ENCODE results near the gene SLC37A1. TPM values are rescaled to one million over a fixed set of nuclear protein-coding genes. Genes with fewer than 3 reads are reported as not detected.

Gene SLC37A1
- polyA plus RNA-seq, 3 donors: 5.9 to 6.8 (median 6.7) TPM

DNA sequence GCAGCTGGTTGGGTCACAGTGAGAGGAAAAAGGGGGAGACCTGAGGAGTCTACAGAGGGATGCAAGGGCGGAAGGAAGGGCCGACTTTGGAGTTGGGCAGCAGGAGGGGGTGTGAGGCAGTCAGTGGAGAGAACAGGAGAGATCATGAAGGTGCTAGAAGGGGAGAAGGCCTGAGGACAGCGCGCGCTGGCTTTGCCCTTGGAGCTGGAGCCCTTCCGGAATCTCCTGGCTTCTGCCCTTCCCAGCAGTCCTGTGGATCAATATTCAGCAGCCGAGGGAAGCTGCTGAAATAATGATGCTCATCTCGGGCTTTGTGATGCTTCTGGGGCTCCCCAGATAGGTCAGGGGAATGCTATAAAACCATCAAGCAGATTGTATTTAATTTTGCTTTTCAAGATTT lies 26.7 kb downstream of the SLC37A1 start:
- no peak for DNase-seq (ENCODE audit: low read depth in 3 of 3, low spot score in 2 of 3)

DNA sequence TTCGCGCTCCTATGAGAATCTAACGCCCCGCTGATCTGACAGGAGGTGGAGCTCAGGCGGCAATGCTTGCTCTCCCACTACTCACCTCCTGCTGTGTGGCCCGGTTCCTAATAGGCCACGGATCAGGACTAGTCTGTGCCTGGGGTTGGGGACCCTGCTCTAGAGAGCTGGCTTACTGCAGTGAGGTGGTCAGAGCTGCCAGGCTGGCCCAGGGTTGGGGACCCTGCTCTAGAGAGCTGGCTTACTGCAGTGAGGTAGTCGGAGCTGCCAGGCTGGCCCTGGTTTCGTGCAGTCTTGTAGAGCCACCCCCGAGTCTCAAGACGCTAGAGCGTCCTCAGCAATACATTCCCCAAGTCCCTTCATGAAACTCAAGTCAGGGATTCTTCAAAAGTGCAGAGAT lies 27.5 kb downstream of the SLC37A1 start:
- no peak for DNase-seq (ENCODE audit: low read depth in 3 of 3, low spot score in 2 of 3)

DNA sequence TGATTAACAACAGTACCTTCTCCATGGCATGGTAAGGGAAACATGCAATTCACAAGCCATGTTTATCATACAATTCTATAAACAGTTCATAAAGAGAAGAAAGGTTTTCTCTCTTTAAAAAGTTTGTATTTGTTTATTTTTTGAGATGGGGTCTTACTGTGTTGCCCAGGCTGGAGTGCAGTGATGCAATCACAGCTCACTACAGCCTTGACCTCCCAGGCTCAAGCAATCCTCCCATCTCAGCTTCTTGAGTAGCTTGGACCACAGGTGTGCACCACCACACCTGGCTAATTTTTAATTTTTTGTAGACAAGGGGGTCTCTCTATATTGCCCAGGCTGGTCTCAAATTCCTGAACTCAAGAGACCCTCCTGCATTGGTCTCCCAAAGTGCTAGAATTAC lies 28.0 kb downstream of the SLC37A1 start:
- no peak for DNase-seq (ENCODE audit: low read depth in 3 of 3, low spot score in 2 of 3)

DNA sequence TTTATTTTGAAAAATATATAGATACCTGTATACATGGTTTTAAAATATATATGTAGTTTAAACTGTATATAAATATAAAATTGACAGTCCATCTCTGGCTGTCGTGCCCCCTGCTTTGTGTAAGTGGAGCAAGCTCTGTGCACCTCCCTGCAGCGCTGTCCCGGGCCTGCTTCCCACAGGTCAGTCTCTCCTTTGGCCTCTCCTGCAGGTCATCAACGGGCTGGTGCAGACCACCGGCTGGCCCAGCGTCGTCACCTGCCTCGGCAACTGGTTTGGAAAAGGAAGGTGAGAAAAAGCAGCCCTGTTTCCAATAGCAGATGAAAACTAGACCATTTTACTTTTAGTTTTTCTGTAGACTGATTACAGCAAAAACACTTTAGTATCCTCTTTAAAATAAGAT lies 28.5 kb downstream of the SLC37A1 start:
- no peak for DNase-seq (ENCODE audit: low read depth in 3 of 3, low spot score in 2 of 3)

DNA sequence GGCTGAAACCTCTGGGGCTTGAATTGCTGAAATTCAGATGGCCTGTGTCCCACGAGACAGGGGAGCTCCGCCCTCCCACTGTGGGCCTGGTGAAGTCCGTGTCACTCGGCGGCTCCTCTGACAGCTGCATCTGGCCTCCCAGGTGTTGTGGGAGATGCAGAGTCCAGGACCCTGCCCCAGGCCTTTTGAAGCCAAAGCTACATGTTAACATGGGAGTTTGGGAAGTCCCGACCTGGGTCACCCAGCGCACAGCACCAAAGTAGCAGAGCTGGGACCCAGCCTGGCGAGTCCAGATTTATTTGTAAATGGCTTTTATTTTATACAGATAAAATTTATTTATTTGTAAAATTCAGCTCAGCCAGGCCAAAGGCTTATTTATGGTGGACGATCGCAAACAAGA lies 28.9 kb downstream of the SLC37A1 start:
- no peak for DNase-seq (ENCODE audit: low read depth in 3 of 3, low spot score in 2 of 3)

DNA sequence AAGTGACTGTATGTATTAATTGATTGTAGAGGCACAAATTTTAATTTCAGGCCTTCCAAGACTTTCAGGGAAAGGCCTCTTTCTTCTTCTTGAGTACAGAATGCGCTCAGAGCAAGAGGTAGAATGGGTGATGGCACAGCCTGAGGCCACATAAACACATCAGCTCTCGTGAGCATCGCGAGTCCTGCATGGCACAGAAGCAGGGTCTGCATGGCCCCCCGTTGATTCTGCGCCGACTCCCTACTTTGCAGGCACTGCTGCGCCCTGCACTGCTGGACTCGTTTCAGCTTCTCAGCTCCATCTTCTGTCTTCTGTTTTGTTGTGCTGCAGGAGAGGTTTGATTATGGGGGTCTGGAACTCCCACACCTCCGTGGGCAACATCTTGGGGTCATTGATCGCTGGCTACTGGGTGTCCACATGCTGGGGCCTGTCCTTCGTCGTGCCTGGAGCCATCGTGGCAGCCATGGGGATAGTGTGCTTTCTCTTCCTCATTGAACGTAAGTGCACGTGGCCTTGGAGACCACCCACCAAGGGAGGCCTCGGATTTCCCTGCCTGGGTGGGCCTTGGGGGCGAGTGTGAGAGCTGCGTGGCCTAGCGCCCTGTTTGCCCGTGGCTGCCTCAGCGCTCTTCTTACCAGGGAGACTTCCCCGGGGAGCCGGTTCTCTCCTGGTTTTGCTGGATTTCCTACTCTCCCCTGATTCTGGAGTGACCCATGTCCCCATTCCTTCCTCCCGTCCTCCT lies 29.6 kb downstream of the SLC37A1 start:
- DNase-seq (ENCODE audit: low read depth in 3 of 3, low spot score in 2 of 3): no peak

DNA sequence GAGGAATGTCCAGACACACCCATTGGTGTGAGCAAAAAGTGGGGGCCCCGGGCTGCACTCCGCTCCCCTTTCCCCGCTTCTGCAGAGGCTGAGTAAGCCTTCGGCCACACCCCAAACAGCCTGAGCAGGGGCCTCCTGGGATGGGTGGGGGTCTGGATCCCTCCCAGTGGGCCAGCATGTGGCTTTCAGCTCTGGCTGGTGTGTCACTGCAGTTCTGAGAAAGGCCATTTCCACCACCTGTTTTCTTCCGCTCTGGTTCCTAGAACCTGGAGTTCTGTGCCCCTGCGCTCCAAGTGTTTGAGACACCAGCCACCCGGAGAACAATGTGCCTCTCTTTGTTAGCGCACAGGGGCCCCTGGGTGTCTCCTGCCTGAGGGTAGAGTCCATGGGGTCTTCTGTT lies 30.9 kb downstream of the SLC37A1 start:
- DNase-seq (ENCODE audit: low read depth in 3 of 3, low spot score in 2 of 3): no peak

DNA sequence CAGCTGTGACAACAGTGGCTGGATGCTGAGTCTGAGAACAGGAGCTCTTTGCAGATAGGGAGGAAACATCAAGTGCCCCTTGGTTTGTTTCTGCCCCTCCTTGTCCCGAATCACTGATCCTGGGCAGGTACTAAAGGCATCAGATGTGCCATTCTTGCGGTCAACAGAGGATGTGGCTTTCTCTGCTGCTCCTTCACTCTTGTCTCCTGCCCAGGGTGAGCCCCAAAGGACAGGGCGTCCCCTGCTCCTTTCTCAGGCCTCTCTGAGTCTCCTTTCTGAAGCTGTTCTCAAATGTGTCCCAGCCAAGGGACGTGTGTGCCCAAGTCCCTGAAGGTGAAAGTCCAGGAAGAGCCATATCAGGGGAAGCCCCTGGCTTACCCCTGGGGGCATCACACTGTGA lies 31.7 kb downstream of the SLC37A1 start:
- no peak for DNase-seq (ENCODE audit: low read depth in 3 of 3, low spot score in 2 of 3)

DNA sequence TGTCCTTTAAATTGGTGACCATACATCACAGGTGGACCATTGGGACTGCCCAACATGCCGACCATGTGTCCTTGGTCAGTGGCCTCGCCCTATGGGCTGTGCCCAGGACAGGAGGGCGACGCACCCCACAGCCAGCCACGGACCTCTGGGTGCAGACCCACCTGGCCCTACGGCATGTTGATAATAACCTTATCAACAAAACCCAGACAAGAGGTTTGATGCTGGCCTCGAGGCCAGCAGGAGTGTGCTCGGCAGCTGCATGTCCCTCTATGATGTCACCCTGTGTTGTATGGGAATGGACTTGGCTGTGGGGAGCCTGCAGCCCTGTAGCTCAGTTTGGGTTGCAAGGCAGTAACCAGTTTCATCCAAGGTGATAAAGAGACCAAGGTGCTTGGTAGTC lies 32.1 kb downstream of the SLC37A1 start:
- no peak for DNase-seq (ENCODE audit: low read depth in 3 of 3, low spot score in 2 of 3)

DNA sequence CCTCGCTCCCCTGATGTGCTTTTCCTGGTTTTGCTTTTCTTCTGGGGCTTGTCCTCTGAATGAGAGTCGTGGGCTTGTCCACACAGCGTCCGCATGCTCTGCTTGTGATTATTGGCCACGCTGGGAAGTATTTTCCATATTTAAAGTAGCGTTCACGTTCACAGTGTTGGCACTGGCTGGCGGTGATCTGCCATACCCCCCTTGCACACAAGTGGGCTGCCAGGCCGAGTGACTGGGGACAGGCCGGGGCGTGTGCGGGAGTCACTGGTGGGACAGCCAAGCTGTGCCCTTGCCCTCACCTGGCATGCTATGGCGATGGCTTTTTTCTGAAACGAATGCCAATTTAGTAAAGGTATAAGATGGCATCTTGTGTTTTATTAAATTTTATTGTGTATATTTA lies 32.8 kb downstream of the SLC37A1 start:
- no peak for DNase-seq (ENCODE audit: low read depth in 3 of 3, low spot score in 2 of 3)

DNA sequence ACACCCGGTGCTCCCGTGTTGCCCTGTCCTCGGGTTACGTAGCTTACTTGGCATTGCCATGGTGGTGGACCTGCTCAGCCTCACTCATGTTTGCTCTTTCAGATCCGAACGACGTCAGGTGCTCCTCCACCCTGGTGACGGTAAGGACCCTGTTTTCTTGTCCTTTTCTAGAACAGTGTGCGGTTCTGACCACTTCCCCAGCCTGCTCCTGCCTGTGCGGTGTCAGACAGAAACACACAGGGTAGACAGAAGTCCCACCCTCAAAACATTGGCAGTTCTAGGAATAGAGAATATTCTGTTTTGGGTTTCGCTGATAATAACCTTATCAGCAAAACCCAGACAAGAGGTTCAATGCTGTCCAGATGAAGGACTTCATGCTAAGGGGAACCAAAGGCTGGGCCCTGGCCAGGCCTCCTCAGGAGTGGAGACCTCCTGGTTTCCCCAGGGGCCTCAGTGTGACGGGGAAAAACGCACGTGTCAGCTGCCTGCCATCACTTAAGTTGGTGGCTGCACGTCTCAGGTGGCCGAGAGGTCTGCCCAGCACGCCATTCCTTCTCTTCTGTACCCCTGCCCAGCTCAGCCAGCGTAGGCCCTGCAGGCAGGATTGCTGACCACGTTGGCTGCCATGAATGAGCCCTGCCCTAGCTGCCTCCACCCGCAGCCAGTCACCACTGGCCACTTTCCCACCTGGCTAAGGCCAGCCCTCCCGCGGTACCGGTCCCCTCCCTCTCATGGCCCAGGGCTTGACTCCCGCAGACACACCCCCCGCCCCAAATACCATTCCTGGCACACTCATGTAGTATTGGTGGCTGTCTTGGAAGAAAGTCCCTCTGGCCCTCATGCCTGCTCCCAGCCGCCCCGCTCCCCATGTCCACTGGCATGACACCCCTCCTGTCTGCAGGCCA lies 33.6 kb downstream of the SLC37A1 start:
- no peak for DNase-seq (ENCODE audit: low read depth in 3 of 3, low spot score in 2 of 3)

DNA sequence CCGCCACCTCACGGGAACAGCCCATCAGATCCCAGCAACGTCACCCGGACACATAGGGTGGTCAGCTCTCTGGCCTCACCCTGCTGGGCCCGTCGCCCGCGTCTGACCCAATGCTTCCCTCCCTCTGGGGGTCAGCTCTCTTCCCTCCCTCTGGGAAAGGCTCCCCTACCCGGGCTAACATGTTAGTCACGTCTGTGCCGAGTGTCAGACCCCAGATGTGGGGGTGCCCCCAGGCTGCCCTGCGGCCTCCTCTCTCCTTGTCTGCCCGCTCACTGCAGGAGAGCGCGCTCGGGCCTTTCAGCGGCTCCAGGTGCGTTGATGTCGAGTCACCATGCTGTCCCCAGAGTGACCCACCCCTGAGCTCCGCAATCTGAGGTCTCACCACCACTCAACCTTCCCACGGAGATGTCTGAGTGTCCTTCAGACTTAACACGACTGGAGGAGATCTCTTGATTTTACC lies 34.3 kb downstream of the SLC37A1 start:
- no peak for DNase-seq (ENCODE audit: low read depth in 3 of 3, low spot score in 2 of 3)

DNA sequence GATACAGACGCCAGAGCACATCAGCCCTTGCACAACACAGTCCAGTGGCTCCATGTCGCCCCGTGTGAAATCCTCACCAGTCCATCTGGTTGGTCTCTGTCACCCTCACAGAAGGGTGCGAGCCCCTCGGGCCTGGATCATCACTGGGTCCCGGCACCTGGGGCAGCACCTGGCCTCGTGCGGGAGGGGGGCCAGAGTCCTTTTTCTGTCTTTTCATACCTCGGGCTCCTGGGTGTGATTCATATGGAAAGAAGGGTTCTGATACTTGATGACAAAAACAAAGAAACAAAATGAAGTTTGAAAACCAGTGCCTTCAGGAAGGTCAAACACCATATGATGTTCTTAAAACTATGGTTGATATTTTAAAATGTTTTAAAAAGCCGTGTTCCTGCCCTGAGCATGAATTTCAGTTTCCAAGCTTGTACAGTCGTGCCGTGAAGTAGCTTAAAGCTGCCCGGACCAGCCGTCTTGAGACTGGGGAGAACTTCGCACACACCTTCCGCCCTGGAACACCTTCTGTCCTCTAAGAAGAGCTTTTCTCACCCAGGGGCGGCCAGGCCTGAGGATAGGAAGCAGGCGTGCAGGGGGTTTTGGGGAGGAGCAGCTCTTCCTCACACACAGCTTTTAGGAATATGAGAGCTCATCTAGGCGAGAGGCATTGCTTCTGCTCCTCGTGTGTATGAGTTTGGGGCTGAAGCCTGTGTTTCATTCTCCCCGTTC lies 35.2 kb downstream of the SLC37A1 start:
- no peak for DNase-seq (ENCODE audit: low read depth in 3 of 3, low spot score in 2 of 3)

DNA sequence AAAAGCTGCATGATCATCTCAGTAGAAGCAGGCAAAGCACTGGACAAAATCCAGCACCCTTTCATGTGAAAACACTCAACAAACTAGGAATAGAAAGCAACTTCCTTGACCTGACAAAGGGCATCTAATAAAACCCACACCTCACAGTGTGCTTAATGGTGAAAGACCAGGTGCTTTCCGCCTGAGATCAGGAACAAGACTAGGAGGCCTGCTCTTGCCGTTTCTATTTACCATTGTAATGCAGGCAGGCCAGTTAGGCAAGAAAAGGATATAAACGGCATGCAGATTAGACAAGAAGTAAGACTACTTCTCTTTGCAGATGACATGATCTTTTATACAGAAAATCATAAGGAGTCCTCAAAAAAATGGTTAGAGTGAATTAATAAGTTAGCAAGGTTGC lies 37.2 kb downstream of the SLC37A1 start:
- DNase-seq (ENCODE audit: low read depth in 3 of 3, low spot score in 2 of 3): no peak

DNA sequence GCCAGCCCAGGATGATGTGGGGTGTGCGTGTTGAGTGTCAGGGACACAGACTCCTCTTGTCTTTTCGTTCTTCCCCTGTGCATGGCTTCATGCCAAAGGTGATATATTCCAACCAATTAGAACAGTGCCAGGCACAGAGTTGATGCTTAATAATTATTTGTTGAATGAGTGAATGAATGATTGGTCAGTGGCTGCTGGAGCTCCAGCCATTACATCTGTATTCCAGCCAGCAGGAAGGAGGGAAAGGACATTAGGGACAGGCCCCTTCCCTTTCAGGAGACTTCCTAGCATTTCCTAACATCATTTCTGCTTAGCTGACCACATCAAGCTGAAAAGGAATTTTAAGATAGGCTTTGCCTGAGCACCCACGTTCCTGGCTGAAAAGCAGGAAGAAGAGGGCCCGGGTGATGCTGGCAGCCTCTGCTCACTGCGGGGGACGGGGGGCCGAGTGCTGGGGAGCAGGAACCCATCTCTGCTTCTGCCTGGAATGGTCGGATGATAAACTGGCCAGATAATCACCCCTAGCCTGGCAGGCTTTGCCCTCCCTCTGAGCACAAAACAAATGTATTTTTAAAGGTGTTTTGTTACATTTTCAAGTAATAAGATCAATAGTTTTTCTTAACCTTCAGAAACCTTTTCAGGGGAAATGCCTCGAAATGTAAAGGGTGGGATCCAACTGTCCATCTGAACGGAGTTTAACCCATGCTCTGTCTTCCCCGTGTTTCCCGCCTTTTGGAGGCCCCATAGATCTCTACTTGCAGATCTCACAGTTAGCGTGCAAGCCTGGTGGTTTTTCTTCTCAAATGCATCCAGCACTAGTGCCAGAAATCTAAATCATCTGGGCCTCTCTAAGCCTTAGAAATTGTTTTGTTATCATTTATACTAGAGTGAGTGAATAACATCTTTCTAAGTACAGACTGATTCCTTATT lies 39.0 kb downstream of the SLC37A1 start:
- DNase-seq (ENCODE audit: low read depth in 3 of 3, low spot score in 2 of 3): no peak

DNA sequence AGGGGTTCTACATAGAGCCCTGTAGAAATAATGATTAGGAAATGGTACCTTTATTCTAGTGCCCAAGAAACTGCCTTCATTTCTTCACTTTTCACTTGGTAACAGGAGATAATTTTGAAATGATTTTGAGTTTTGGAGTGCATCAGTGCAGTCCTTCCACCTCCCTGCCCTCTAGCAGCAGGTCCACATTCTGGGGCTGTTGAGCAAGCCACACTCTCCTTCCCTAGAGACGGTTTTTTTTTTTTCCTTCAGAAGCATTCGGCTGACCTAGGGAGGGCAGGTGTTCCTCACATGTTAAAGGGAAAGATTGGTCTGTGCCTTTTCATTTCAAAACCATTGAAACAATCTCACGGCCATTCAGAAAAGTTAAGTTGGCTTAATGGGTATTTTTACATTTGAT lies 39.8 kb downstream of the SLC37A1 start:
- DNase-seq (ENCODE audit: low read depth in 3 of 3, low spot score in 2 of 3): no peak

DNA sequence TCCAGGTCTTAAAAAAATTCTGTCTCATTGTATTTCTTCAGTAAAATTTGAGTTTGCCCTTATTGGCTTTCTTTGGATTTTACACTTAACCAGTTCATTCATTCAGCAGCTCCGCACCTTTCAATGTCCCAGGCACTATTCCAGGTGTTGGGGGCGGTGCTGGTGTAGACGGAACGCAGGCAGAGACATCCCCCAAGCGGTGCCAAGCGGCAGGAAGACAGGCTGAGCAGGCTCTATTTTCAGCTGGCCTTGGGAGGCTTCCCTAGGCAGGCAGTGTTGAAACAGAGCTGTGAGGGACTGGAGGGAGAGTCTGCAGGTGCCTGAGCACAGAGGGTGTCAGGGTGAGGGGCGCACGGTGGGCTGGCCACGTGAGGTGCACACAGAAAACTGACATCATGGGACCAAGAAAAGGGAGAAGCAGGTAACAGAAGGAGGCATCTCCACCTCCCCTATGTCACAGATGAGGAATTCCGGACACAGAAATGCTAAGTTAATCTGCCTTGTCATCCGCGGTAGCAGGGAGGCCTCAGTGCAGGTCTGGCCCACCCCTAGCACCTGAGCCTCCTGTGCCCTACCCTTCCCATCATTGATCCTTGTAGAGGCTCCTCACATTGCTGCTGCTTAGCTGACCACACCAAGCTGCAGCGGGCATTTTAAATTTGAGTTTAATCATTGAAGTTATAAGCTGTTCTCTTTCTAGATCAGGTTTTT lies 40.8 kb downstream of the SLC37A1 start:
- no peak for DNase-seq (ENCODE audit: low read depth in 3 of 3, low spot score in 2 of 3)

DNA sequence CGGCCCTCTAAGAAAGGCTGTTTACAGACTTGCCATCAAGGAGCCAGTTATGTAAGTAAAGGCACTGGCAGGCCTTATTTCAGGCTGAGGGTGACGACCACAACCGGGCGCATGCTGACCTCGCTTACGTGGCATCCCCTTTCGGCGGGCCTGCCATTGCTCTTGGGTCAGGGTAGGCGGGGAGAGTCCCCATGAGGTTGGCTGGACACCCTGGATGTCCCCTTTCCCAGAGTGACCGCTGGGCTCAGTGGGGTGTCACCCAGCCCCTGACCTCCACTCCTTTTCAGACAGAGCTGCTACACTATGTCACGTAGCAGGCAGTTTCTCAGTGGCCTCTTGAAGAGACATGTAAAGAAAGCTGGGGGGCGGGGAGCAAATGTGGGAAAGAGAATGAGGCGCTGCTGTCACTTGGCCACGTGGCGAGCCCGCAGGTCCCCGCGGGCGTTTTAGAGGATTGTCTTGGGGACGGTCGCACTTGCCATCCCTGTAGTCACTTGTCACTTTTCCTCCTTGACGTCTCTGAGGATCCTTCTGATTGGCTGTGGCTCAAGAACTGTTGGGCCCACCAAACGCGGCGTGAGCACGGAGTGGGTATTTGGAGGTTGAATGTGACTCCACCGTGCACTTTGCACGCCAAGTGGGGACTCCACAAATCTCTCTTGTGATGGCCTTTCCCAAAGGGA lies 42.2 kb downstream of the SLC37A1 start:
- DNase-seq (ENCODE audit: low read depth in 3 of 3, low spot score in 2 of 3): no peak

DNA sequence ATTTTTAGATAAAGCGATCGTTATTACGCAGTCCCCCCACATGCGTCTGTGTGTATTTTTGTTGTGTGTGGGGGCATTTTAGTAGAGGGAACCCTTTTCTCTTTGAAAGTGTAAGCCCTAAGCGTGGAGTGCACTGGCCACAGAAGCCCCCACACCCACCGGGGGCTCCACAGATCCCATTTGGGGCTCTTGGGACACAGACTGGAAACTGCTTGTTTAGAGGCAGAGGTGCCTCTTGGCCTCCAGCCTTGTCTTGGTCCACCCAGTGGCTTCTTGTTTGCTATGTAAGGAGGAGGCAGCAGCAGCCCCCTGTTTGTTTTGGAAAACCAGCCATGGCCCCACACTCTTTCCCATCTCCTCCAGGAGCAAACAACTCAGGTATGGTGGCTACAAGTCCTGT lies 42.8 kb downstream of the SLC37A1 start:
- no peak for DNase-seq (ENCODE audit: low read depth in 3 of 3, low spot score in 2 of 3)

All from right renal cortex interstitium (tissue), 3 donors.